A172 (cell line): ENCODE measurements around the gene NF2. TPM values are rescaled to one million over a fixed set of nuclear protein-coding genes. Genes with fewer than 3 reads are reported as not detected.

Experiments used
- DNase-seq: peaks from one replicate; pipeline ENCODE4 v3.0.0-alpha.2; 2015; ENCODE audit warnings: low spot score
- total RNA-seq: library from RNA; depleted of rRNA; stranded (reverse); fragments of >200 nt; shearing (Covaris generic); gene quantifications from 2 replicates; pipeline ENCODE4 v1.2.3, GENCODE V29; 2014

NF2 gene
- total RNA-seq, 1 experiment from 2014 or later, result 3.7 TPM

DNA sequence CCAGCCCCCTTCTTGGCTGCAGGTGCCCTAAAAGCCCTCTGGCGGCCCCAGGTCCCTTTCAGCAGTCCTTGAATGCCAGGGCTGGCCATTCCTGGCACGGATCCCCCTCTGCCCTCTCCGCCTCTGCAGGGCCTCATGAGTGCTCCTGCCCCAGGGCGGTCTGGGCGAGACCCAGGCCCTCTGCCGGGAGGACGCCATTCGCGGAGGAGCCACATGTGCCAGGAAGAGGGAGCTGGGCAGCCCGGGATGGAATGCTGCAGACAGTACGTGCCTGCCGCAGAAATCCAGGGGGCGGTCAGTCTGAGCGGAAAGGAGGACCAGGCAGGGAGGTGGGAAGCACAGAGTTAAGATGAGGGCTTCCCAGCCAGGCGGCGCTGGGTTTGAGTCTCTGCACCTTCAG, 119.2 kb downstream of the NF2 start:
- no peak for DNase-seq

- no peak for DNase-seq
Measured at GRCh38 chr22:29723766-29724165, 120.3 kb downstream of the NF2 start.

DNA sequence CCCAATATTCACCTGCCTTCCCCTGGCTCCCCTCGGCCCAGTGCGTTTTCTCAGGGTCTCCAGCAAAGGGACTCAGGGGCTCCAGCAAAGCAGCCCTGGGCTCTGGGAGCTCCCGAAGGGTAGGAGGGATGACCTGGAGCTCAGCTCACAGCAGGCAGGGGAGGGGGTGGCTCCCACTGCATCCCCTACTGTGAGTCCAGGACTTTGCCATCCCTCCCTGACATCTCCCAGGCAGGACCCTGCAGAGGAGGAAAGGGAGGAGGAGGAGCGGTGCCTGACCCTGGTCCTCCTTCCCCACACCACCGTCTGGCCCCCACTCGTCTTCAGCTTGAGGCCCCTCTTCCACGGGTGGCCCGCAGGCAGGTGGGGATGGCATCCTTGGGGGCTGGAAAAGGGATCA, 121.4 kb downstream of the NF2 start:
- DNase-seq, result no peak

DNA sequence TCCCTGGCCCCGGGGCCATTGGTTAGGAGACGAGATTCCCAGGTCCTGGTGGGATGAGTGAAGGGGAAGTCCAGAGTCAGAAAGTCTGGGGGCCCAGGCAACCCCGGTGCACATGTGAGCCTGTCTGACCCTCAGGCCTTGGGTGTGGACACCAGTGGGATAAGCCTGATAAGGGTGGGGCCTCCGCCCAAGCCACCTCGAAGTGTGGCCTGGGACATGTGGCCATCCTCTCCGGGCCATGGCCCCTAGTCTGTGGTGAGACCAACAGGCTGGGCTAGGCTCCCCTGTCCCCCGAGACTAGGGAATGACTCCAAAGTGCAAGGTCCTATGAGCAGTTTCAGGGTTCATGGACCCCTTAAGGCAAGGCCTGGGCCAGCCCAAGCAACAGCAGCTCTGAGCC, 122.7 kb downstream of the NF2 start:
- DNase-seq, result no peak

- DNase-seq, result no peak
Measured at GRCh38 chr22:29726512-29727130, 123.2 kb downstream of the NF2 start.

GRCh38 chr22:29727131-29727523, 123.7 kb downstream of the NF2 start:
- DNase-seq, result no peak

GRCh38 chr22:29729161-29729560, 125.7 kb downstream of the NF2 start:
- no peak for DNase-seq

DNA sequence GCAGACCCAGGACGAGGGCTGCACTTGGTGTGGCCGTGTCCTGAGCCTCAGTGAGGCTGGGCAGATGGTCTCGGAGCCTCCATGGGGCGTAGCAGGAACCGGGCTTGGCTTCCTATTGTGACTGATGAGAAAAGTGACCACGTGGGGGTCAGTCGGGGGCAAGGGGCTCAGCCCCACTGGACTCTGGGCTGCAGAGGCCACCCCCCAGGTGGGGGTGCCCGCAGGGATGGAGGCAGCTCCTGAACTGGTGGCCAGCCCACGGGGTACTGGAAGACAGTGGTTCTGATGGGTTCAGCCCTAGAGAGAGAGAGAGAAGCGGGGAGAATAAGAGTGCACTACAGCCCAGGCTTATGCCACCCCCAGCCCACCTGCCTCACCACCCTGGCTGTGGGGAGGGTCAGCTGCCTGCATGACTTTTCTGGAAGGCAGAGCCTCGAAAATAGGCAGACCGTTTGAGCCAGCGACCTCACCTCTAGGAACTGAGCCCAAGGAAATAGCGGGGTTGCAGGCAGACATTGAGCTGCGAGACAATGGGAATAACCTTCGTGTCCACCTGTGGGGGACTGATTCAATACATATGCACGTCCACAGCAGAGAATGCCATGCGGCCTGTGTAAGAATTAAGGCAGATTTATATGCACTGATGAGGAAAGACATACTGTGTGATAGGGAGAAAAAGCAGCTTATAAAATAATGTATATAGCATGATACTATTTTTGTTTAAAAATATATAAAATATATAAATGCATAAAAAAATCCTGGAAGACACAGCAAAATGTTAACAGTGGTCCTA, 127.8 kb downstream of the NF2 start:
- DNase-seq, result no peak

DNA sequence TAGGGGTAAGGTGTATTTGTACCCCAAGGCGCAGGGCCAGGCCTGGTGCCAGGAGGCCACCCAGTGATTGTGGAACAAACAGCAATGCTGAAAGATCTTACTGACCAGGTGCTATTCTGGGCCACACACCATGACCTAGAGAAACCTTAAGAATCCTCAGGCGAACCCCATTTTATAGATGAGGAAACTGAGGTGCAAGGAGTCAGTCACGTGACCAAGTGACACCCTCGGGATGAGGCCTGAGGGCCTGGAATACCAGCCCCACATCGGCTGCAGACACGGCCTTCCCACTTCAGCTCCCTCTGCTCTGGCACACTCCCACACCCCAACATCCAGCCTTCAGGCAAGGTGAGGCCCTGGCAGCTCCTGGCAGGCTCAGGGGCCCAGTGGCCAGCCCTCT, 129.4 kb downstream of the NF2 start:
- no peak for DNase-seq

GRCh38 chr22:29733362-29734201, 130.1 kb downstream of the NF2 start:
- DNase-seq, result peak; percentile 66

DNA sequence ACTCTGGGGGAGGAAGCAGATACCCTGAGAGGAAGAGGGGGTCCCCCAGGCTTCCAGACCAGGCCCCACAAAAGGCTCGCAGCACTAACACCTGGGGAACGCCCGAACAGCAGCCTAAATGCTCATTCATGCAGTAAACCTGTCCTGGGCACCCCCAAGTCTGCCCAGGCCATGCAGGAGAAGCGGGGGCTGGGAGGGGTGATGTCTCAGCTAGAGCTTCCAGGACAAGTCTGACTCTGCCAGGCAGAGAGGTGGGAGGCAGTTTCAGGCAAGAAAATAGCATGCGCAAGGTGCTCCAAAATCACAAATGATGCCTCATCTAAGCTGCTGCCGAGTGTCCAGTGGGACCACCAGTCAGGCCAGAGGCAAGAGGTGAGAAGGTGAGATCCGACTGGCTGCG, 131.0 kb downstream of the NF2 start:
- DNase-seq, result no peak

DNA sequence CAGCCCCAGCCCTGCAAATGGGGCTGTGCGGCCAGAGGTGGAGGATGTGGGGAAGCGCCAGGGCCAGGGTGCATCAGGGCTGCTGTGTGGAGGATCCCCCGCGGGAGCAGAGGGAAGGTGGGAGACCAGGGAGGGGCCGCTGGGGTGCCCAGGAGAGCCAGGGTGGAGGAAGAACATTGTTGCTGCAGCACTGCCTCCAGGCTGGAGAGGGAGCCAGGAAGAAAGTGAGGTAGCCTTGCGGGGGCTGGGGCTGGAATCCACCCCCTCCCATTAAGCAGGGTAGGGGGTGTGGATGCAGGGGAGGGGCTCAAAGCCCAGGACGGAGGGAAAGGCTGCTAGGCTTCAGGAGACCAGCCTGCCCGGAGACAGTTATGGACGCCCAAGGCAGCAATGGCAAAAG, 131.4 kb downstream of the NF2 start:
- DNase-seq, result no peak

DNA sequence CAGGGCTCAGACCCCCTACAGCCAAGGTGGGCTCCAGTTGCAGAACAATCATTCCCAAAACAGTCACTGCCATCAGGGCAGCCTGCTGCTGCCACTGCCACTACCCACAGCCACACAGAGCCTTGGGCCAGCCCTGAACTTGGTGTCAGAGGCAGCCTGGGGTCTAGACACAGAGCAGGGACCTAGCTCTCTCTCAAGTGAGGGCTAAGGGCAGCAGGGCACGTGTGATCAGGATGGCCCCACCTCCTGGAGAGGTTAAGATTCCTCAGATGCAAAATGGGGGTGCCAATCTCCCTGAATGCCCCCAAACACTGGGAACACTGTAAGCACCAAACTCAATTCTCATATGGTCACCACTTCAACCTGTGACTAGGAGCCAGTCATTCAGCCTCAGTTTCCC, 132.0 kb downstream of the NF2 start:
- DNase-seq, result no peak

DNA sequence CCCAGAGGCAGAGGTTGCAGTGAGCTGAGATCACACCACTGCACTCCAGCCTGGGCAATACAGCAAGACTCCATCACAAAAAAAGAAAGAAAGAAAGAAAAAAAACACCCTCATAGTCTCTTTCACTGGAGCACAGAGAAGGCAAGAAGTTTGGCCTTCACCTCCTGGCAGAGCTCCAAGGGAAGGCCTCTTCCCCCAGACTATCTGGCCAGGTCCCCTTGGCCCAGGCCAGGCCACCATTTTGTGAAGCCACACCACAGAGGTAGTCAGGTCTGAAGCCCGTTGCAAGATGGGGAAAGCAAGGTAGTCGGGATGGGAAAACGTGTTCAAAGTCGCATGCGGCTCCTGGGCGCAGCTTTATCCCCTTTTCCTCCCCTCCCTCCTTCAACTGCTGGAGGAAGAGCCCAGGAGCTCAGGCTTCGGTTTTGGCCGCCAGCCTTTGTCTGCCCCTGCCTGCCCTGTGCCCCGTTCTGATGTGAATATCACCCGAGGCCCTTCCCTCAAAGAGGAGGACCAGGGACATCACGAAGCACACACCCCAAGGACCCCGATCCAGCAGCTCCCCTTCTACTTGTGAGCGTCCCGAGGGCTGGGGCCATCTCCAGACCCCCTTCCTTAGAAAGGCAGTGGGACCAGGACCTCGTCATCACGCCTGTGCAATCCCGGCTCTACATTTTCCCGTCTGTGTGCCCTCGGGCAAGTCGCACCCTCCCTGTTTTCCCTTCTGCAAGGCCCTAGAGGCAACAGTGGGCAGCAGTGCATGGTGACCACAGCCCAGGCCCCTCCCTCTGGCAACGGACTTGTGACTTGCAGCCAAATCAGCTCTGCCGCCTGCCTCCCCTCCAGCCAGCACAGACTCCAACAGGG, 134.1 kb downstream of the NF2 start:
- peak; percentile 21 for DNase-seq

GRCh38 chr22:29738118-29738815, 134.8 kb downstream of the NF2 start:
- DNase-seq, result no peak

GRCh38 chr22:29739346-29739875, 136.0 kb downstream of the NF2 start:
- no peak for DNase-seq

- DNase-seq, result no peak
Measured at GRCh38 chr22:29740216-29740615, 136.8 kb downstream of the NF2 start.

GRCh38 chr22:29741926-29742325, 138.5 kb downstream of the NF2 start:
- no peak for DNase-seq

DNA sequence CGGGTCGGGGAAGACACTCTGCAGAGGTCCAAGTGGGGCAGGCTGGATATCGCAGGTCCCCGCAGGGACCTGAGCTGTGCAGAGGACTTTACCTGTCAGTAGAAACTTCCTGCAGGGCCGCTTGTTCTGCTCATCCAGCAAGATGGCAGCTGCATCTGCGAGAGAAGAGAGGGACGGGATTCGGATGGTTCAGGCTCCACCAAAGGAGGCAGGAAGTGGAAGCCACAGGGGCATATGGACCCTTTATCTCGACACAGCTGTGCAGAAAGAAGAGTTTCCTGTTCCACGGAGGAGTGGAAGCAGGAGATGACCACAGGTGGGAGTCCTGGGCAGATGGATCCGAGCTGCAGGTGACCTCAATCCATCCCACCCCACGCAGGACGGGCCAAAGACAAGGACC, 138.9 kb downstream of the NF2 start:
- no peak for DNase-seq

DNA sequence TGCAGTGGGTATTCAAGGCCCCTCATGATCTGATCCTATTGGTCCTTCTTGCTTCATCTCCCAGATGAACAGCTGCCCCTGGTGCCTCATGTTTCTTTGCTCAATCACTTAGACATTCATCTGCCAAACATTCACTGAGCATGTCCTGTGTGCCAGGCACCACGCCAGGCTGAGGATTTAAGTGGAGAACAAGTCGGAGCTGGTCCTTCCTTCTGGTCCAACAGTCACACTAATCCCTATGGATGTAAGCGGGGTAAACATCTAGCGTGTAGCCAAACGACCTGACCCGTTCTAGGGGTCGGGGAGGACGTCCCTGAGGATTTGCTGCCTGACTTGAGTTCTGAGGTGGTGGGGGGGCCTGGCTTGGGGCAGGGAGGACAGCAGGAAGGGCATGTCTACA, 141.5 kb downstream of the NF2 start:
- DNase-seq, result no peak

DNA sequence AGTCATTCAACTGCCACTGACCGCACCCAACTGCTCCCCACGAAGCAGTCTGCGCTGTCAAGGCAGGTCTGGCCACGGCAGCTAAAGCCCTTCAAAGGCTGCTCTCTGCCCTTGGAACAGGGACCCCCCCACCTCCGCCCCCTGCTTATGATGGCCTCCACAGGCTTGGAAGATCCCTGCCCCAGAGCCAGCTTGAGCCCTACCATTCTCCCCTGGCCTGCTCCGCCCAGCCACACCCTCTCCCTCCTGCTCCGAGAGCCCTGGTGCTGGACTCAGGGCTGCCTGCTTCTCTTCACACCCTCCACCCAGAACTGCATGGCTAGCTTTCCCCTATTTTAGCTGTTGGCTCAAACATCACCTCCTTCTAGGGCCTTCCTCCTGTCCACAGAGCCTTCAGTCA, 144.4 kb downstream of the NF2 start:
- DNase-seq, result no peak
